GM20431 (cell line): Measurements from ENCODE around the gene MBOAT2.

ENCODE experiments used
- in situ Hi-C: fragments of 300-500 bp; cut with MseI, MboI; formaldehyde crosslinking; loops from one replicate; pipeline ENCODE4 v1.15.0; 2020; ENCODE audit warnings: low sequenced_read_pairs; ENCODE audit not compliant: unreplicated experiment

MBOAT2 gene

DNA sequence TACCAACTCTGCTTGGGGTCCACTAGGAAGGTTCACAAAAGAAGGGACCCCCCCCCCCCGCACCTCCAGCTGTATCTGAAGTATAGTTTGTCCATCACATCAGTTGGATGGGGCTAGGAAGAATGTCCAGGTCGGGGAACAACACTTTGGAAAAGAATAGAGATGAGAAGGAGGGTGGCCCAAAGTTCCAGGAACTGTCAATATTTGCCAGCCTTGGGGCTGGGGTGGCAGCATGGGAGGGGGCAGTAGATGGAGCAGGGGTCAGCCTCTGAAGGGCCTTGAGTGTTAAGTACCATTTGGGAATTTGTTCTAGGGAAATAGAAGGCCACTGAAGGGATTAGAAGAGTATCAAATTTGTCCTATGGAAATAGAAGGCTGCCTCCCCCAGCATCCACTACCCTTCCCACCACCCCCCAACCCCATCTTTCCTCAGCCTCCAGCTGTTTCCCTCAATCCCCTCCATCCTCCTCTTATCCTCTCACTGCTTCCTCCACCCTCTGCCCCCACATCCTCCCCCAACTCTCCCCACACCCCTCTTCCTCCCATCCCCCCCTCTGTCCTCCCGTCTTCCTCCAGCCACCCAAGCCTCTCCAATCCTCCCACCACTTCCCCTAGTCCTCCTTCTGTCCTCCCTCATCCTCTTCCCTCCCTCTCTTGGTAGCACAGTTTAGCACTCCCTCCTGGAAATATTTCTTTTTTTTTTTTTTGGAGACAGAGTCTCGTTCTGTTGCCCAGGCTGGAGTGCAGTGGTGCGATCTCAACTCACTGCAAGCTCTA is 164.1 kb downstream of the MBOAT2 start:
- in situ Hi-C loops: no loop called here

DNA sequence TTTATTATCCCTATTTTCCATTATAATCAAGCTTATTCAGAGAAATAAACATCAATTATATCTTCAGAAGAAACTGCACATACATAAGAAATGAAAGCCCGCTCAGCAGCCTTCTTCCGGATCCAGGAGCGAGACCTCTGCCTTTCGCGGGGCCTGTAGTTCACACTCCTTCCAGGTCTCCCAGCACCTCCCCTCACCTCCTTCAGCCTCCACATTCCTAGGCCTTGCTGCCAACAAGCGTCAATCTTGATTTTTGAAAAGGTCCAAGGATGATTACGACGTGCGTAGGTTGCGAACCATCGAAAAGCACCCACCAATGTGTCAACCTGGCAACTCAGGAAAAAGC is 165.7 kb downstream of the MBOAT2 start:
- in situ Hi-C loops: no loop called here

DNA sequence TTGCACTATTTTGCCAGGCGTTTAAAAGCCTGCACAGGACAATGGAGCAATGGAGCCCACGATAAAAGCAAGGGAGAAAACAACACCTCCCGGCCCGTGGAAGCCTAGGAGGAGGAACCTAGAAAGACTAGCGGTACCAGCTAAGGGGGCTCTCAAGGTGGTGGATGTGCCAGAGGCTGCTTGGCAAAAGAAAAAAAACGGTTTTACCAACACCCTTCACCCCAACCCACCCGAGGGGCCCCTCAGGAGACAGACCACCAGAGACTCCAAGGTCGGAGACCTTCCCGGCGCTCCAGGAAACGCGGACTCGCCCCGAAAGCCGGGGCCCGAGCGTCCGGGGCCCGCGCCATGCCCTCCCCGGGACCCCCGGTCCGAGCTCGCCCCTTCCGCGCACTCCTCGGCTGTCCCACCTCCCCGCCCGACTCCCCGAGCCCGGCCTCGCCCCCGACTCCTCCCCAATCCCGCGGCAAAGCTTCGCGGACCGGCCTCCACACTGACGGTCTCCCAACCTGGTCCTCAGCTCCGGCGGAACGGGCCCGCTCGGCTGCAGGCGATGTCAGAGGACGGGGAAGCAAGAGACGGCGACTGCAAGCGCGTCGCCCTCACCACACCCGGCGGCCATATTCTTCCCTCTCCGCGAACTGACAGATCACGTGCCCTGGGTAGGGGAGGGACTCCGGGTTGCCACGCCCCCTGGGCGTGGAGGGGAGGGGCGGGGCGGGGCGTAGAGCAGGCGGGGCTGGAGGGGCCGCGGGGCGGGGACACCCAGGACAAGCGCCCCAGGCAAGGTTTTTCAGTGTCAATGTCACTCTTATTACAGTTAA is 166.3 kb downstream of the MBOAT2 start, which contains the start of gene KIDINS220:
Gene KIDINS220, minus strand, starts transcription at position 643 of the 824 bp plus-strand sequence. CDS start 10,520 bp downstream, outside the sequence.
- in situ Hi-C loops: no loop called here

DNA sequence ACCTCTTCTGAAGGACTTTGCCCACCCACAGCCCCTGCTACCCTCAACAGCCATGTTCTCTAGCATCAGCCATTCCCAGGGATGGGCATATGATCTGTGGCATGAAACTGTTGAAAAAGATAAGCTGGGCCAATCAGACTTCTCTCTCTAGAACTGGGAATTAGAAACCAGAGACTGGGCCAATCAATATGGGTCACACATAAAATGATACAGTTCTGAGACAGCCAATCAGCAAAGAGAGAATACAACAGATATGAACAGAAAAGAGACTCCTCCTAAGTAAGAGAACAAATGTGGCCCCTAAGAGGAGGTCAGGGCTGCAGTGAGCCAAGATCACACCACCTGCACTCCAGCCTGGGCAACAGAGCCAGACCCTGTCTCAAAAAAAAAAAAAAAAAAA is 168.2 kb downstream of the MBOAT2 start:
- in situ Hi-C loops: no loop called here

DNA sequence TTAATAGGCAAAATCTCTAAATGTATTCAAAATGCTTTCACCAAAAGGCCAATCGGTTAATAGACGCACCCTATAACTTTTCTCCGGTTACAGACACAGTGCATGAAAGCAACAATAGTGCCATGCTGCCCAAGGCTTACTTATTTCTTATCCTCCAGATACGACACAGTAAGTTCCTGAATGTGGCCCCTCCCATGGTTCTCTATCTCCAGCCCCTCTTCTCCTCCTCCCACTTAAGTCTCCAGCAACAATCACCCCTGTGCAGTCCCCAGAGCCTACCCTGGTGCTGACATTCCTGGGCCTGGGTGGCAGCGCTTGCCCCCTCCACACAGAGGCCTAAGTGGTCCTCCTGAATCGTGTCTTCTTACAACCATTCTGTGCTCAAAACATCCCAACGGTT is 169.6 kb downstream of the MBOAT2 start:
- in situ Hi-C loops: no loop called here

DNA sequence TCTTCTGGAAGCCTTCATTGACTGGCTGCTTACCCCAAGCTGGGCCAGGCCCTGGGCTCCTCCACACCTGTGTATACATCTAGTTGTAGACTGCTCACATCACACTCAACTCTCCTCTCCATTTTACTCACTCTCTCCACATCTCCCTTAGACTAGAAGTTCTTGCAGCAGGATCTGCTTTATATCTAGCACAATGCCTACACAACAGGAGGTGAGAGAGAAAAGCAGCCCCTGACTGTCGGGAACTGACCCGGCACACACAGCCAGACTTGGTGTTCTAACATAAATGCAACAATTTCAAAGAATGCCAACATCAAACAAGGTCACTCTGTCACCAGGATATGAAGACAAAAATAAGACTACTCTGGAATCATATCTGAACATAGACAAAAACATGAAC is 172.0 kb downstream of the MBOAT2 start:
- in situ Hi-C loops: no loop called here

DNA sequence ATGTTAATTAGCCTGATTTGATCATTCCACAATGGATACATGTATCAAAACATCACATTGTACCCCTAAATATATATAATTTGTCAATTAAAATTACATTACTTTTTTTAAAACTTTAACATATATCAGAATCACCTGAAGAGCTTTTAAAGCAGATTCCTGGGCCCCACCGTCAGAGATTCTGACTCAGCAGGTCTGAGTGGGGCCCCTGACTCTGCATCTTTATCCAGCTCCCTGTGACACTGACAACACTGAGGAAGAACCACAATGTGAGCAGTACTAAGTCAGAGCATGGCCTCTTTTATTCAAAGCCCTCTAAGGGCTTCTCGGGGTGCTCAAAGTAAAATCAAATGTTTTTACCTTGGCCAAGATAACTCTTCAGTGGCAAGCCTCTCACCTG is 175.8 kb downstream of the MBOAT2 start:
- in situ Hi-C loops: no loop called here

DNA sequence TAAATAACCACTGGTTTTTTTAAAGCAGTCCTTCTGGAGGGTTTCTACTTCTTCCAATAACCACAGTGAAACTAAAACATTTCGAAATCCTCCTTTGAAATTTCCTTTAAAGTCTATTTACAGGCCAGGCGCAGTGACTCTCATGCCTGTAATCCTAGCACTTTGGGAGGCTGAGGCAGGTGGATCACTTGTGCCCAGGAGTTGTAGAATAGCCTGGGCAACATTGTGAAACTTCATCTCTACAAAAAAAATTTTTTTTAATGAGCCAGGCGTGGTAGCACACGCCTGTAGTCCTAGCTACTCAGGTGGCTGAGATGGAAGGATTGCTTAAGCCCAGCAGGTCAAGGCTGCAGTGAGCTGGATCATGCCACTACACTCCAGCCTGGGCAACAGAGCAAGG is 181.3 kb downstream of the MBOAT2 start:
- in situ Hi-C loops: no loop called here

DNA sequence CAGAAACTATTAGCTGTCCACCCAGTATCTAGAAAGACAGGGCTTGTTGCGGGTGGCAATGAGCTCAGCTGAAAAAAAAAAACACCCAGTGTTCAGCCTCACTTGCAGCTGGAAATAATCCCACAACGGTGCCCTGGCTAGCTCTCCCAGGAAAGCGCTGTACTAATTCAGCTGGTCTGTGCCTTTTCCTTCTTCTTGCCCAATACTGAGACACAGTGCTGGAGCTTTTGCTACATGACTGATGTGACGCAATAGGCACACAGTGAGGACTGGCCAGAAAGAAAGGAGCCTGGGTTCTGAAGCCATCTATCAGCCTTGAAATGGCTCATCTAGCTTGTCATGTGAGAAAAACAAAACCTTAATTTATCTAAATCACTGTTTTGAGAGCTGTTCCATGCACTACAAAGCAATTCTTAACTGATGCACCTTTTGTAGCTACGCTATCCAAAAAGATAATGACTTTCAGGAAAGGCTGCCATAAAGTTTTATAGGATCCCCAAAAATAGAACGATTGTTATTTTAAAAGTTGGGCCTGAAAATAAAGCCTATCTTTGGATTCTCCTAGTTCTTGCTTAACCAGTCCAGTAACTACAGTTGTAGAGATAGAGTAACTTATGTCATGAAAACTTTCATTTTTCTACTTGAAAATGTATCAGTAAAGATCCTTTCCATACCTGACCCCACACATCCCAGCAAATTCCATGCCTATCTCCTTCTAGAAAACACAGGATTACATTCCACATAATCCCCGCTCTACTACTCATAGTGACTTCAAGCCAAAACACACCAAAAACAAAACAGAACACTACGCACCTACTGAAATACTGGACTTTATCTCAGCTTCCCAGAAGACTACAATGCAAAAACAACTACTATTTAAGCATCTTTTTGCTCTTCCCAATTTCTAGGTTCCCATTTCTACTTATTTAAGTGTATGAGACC is 181.9 kb downstream of the MBOAT2 start:
- in situ Hi-C loops: no loop called here

DNA sequence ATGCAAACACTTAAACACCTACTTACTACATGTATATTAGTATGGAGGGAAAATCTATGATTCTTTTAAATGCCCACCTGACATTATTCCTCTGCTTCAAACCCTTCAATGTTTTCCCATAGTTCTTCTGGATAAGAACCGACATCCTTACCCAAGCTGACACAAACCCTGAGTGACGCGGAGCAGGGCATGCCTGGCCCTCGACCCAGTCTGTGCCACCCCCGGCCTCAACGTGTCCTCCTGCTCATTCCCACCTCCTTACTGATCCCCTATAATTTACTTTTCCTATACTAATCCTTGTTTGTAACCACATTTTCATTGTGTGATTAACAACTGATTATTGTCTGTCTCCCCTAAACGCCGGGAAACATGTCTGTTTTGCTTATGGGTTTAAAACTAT is 183.5 kb downstream of the MBOAT2 start:
- in situ Hi-C loops: no loop called here

DNA sequence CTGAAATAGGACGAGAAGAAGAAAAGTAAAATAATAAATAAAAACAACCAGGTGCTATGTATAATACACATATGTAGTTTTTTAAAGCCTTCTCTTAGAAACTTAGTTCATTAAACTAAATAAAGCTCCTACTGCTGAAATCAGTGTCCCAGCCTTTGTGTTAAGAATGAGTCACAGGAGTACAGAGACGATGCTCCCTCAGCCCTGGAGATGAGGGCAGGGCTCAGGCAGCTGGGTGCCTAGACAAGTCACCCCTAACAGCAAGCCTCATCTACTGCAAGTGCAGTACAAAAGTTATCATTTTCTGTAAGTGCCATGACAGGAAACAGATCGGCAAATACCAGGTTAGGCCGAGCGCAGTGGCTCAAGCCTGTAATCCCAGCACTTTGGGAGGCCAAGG is 184.3 kb downstream of the MBOAT2 start:
- in situ Hi-C loops: no loop called here

DNA sequence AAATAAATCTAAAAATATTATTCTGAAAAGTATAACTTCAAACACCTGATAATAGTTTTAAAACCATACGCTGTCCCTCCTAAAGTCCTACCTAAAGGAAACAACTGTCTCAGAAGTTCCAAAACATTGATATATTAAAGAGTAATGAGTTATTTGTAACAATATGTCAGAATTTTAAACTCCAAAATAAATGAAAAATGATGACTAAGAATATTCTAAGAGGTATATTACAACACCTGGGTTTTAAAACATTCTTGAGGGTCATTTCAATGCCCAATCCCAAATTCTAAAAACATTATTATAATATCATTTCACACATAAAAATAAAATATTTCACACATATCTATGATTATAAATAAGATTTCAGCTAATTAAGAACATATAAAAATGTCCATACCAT is 186.3 kb downstream of the MBOAT2 start:
- in situ Hi-C loops: no loop called here

DNA sequence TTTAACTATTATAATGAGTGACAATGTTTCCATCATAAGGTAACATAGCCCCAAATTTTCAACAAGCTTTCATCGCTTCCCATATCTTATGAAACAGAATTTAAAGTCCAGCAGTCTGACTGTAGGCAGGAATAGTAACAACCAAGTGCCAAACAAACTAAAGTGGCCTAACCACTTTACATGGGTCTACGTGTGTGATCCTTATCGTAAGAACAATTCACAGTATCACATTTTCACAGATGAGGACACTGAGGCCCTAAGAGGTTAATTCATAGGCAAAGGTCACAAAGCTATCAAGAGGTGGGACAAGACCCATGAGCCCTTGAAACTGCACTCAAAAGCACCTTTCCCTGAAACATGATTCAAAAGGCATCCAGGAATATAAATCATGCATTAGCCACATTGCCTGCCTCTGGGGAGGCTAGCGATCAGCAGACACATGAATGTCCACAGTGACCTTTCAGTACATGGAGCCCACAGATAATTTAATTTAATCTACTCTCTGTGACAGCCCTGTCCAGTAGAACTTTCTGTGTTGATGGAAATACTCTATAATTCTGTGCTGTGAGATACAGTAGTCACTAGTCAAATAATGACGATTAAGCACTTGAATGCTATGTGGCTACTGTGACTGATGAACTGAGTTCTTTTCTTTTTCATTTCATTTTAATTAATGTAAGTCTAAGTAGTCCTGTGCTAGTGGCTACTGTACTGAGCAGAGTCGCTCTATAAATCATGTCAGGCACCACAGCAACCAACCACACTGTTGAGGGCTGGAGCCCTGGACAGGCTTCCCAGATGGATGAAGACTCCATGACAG is 196.4 kb downstream of the MBOAT2 start:
- in situ Hi-C loops: no loop called here

DNA sequence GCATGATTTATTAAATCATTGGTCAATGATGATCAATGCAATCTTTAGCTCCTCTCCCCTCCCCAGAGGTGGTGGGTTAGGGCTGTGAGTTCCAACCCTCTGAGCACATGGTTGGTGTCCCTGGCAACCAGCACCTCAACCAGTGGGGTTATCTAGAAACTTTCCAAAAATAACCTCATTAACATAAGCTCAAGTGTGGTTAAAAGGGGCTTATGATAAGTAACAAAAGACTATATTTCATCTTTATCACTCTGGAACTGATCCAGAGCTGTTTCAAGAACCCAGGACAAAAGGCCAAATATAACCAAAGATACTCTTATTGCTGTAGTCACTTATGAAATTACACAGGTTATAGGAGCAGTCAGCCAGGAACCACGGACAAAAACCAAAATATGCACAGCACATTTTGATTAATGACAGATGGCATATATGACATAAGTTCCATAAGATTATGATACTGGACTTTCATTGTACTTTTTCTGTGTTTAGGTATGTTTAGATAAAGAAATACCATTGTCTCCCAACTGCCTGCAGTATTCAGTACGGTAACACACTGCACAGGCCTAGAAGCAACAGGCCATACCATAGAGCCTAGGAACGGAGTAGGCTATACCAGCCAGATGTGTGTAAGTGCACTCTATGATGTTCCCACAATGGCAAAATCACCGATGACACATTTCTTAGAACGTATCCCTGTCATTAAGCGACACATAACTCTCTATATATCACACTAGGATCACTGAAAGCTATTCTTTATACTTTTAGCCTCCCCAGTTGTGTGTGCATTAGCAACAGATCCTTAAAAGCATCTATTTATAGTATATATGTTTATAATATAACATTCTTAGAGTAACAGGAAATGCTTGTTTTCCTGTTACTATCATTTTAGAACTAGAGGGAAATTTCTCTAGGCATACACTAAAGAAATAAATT is 197.9 kb downstream of the MBOAT2 start:
- in situ Hi-C loops: no loop called here

DNA sequence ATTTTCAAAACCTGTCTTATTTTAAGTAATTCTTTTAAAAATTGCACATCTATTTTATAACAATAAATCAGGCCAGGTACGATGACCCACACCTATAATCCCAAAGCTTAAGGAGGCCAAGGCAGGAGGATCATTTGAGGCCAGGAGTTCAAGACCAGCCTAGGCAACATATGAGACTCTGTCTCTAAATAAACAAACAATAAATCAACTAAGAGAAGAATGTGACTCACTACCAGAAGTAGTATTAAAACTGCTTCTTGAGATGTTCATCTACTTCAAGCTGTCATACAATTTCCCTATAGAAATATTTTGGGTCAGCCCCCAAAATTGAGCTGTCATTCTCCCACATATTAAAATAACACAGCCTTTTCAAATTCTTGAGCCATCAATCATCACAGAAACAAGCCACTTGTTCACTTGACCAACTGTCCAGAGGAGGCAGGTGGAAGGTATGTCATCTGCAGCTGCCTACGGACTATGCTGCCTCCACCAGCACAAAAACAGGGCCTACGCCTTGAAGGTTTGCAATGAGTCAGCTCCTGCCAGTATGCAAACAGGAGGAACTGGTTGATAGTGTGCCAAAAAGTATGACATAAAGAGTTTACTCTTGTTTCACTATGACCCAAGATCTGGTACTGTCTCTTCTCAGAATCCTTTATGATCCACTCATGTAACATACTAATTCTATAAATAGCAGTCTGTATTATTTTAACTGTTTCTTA is 199.7 kb downstream of the MBOAT2 start:
- in situ Hi-C loops: no loop called here

DNA sequence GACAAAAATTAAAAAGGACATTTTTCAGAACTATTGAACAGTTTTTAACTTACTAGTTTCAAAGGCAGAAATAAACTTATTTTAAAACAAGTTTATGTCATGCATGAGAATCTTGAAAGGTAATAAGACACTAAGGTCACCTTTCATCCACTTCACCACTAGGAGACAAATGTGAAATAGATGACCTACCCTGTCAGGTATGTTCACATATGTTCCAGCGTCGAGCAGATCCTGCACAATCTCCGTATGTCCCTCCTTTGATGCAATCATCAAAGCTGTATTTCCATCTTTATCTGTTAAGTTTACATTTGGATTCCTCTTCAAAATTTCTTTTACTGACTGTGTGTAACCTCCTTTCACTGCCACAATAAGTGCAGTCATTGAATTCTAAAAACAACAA is 200.7 kb downstream of the MBOAT2 start:
- in situ Hi-C loops: no loop called here
